ENCODE results near the gene UBE2L6.

UBE2L6 gene

GRCh38 chr11:57527056-57527631 lies 40.3 kb downstream of the UBE2L6 start:
- no peak for FAIRE-seq

GRCh38 chr11:57523419-57523818 lies 44.1 kb downstream of the UBE2L6 start:
- FAIRE-seq, result no peak

DNA sequence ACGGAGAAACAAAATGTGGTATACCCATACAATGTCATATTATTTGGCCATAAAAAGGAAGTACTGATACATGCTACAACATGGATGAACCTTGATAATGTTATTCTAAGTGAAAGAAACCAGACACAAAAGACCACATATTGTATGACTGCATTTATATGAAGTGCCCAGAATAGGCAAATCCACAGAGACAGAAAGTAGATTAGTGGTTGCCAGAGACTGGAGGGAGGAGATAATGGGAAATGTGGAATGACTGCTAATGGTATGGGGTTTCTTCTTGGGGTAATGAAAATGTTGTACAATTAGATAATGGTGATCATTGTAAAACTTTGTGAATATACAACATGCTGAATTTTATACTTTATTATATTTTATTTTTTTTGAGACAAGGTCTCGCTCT lies 46.4 kb downstream of the UBE2L6 start:
- no peak for FAIRE-seq

GRCh38 chr11:57516061-57516443 lies 51.4 kb downstream of the UBE2L6 start:
- FAIRE-seq, result no peak

DNA sequence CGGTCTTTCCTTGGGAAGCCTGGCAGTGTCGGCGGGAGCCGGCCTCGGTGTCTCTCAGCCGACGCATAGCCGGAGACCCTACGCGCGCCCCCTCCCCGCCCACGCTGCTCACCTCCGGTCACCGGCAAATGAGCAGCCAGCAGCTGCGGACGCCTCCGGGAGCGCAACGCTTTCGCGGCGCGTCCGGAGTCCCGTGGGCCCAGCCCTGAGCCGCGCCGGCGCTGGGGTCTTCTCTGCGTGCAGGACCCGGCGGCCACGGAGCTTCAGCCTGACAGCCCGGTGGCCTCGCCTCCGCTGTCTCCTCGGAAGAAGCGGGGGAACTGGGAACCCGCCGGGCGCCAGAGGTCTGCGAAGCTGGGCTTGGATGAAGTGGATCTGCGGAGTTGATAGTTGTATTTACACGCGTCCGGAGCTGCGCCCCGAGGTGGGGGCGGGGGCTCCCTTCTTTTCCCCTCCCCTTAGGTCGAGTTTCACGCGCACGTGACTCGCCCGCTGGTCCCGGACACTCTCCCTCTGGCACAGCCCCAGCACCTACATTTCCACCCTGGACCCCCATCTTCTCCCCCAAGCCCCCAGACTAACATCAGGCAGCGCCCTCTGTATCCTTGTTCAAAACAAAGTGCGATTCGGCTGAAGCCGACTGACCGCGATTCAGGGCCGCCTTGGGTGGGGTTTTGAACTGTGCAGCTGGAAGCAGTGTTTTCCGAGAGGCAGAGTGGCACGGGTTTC lies 52.0 kb downstream of the UBE2L6 start, which contains the start of gene SLC43A1:
TSS of gene SLC43A1 (minus strand) at position 371 of the 729 bp plus-strand sequence. CDS start 1,591 bp downstream, outside the sequence.
- FAIRE-seq, result no peak

- FAIRE-seq, result no peak
Observed at GRCh38 chr11:57514538-57515331, 52.7 kb downstream of the UBE2L6 start.

DNA sequence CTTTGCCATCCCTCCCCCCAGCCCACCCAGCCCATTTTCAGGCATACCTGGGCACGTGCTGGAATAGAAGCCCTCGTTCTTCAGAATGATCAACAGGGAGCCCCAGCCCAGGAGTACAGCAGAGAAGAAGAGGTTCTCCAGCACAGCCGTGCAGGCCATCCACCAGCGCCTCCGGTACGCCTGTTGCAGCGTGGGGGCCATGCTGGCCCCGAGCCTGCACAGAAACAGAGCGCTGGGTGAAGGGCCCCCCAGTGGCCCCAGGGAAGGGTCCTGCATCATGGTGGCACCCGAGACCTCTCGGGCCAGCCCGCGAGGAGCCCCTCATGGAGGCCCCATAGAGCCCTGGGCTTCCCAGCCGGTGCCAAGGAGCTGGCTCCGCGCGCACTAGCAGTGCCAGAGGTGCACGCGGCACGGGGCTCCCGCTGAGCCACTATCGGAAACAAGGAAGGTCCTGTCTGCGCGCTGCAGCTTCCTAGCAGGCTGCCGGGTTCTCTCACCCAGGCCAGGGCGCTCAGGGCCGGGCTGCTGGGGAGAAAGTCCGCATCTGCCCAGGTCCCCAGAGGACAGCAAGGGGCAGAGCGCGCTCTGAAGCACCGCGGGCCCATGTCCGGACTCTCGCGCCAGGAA lies 53.4 kb downstream of the UBE2L6 start:
- FAIRE-seq, result no peak

- no peak for FAIRE-seq
Observed at GRCh38 chr11:57513452-57513795, 54.0 kb downstream of the UBE2L6 start.

- FAIRE-seq, result no peak
Observed at GRCh38 chr11:57512646-57513451, 54.6 kb downstream of the UBE2L6 start.

DNA sequence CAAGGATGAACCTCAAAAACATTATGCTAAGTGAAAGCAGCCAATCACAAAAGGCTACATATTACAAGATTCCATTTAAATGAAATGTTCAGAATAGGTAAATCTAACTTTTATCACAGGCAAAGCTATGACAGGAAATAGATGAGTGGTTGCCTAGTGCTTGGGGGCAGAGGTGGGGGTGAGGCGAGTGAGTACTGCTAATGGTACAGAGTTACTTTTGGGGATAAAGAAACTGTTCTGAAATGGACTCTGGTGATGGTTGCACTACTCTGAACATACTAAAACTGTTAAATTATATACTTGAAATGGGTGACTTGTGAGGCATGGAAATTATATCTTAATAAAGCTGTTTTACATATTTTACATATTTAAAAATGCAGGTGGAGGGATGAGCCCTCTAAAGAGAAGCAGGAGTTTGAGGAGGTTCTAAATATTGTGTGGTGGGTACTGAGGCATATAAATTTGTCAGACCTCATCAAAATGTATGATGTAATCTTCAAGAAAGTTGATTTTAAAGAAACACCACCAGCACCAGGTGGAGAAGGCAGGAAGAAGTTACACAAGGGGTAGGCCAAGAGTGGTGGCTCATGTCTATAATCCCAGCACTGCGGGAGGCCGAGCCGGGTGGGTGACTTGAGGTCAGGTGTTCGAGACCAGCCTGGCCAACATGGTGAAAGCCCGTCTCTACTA lies 55.6 kb downstream of the UBE2L6 start:
- FAIRE-seq, result no peak

DNA sequence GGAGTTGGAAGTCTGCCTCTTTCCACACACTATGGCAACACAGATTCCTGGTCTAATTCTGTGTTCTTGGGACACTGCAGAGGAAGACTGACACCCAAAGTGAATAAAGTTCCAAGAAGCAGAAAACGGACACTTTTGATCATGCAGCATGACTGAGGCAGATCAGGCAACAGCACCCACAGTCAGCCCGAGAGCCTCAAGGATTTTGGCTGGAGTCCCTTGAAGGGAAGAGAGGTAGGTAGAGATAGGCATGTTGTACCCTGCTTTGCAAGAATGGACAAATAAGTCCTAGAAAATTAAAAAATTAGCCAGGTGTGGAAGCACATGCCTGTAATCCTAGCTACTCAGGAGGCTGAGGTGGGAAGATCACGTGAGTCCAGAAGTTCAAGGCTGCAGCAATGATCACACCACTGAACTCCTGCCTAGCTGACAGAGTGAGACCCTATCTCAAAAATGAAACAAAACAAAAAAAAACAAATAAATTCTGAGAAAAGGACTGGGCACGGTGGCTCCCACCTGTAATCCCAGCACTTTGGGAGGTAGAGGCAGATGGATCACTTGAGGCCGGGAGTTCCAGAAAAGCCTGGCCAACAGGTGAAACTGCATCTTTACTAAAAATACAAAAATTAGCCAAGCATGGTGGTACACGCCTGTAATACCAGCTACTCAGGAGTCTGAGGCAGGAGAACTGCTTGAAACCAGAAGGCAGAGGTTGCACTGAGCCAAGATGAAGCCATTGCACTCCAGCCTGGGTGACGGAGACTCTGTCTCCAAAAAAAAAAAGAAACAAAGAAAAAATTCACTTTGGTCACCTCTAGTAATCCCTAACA lies 58.9 kb downstream of the UBE2L6 start:
- FAIRE-seq, result no peak

DNA sequence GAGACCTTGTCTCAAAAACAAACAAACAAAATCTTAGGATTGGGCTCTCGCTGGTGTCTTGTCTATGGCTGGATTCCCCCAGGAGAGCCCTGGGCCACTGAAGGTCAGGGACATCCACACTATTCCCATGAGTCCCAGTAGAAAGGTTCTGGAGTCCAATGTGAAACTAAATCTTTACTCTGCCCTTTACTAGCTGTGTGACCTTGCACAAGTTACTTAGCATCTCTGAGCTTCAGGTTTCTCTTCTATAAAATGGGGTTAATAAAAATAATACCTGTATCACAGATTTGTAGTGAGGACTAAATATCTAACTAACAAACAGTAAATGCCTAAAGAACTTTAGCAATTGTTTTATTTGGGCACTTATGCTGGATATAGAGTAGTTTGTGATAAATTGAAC lies 61.0 kb downstream of the UBE2L6 start:
- no peak for FAIRE-seq

DNA sequence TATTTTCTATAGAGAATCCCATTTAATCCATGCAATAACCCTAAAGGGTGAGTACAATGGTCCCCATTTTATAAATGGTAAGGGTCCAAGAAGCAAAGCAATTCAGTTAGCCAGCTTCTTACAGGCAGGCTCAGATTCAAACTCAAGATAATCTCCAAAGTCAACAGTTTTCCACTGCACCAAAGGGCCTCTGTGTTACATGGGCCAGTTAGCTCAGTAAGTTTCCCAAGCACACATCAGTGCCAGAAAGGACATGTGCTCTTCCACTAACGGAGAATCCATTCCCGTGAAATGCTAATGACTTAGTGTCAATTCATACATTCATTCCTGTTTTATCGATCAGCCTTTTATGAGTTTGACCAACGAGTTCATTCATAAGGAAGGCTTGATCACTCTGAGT lies 63.0 kb downstream of the UBE2L6 start:
- FAIRE-seq, result no peak

DNA sequence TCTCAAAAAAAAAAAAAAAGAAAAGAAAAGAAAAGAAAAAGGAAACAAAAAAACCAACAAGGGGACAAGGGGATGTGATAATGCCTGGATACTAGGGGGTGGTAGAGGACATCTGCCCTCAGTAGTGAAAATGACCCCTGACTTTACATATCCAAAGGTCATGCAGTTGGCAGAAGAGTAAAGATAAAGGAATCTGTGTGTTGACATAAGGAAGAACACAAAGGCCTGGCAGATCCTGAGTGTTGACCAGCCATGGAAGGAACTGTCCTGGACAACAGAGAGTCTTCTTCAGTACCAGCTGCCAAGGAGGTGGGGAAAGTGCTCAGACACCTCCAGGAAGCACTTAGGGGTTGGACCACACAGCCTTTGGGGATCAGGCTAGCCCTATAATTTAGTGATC lies 64.6 kb downstream of the UBE2L6 start:
- FAIRE-seq, result no peak

DNA sequence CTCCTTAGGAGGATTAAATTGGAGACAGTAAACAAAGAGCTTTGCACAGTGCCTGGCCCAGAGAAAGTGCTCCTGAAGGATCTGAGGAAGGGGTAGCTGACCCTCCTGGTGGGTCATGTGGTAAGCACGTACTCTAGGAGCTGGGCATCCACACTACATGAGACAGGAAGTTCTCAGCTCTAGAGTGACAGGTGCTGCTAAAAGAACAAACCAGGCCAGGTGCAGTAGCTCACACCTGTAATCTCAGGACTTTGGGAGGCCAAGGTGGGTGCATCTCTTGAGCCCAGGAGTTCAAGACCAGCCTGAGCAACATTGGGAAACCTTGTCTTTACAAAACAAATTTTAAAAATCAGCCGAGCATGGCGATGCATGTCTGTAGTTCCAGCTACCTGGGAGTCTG lies 65.1 kb downstream of the UBE2L6 start:
- FAIRE-seq, result no peak

DNA sequence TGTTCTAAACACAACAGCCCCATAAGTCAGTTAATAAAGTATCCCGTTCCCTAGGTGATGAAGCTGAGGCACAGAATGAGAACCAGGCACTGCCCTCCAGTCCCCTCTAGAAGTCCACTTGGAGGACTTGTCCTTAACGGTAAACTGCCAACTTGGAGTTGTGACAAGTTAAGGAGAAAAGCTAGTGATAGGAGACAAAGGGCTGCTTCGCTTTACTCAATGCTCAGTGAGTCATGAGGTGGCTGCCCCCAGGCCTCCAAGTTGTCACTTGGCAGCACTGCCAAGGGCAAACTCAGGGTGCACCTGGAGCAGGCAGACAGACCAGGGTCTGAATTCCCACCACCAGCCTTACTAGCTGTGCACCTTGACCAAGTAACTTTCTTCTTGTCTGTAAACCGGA lies 65.5 kb downstream of the UBE2L6 start:
- no peak for FAIRE-seq
